GM12891 (cell line): Measurements from ENCODE around the gene ZNF146.

Source experiments
- DNase-seq: peaks from one replicate; pipeline ENCODE4 v3.0.0; 2011; ENCODE audit warnings: low spot score; ENCODE audit not compliant: insufficient read length
- FAIRE-seq: peaks from 2 replicates; lab custom pipeline; 2011; peaks lifted over from hg19 to GRCh38; lab: Jason Lieb, UNC
- PAX5 ChIP-seq: IDR thresholded peaks from 2 replicates; pipeline ENCODE4 v1.6.1; 2011; ENCODE audit warnings: low read length, moderate library complexity, mild to moderate bottlenecking; ENCODE audit not compliant: insufficient read depth, severe bottlenecking
- POLR2A ChIP-seq: IDR thresholded peaks from 2 replicates; pipeline ENCODE4 v1.6.1; 2011; ENCODE audit warnings: low read depth, low read length, control low read depth
- POLR2AphosphoS5 ChIP-seq: IDR thresholded peaks from 2 replicates; pipeline ENCODE4 v1.6.1; 2011; ENCODE audit warnings: low read depth, low read length, control low read depth
- POU2F2 ChIP-seq: IDR thresholded peaks from 2 replicates; pipeline ENCODE4 v1.6.1; 2011; ENCODE audit warnings: low read depth, mild to moderate bottlenecking, control low read depth, low read length, moderate library complexity
- SPI1 ChIP-seq: IDR thresholded peaks from 2 replicates; pipeline ENCODE4 v1.6.1; 2011; ENCODE audit warnings: low read depth, low read length, control low read depth
- TAF1 ChIP-seq: IDR thresholded peaks from 2 replicates; pipeline ENCODE4 v1.6.1; 2011; ENCODE audit warnings: low read depth, low read length, control low read depth

The ZNF146 gene

DNA sequence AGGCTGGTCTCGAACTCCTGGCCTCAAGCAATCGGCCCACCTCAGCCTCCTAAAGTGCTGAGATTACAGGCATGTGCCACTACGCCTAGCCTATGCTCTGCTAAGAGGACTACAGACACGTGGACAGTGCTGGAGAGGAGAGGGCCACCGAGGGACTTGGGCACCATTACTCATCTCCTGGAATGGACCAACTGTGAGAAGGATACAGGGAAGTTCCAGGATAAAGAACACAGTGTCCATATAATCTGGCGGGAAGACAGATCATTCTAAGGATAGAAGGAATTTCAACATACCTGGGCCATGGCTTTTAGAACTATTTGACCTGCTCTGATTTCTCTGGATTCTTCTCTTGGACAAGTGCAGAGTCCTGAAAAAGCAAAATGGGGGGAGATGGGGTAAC lies 13.2 kb upstream of the ZNF146 start:
- TF ChIP-seq TAF1 (no peak), POLR2A (no peak), POLR2AphosphoS5 (no peak), SPI1 (no peak), PAX5 (no peak), POU2F2 (no peak)
- no peak for DNase-seq
- FAIRE-seq, result no peak

DNA sequence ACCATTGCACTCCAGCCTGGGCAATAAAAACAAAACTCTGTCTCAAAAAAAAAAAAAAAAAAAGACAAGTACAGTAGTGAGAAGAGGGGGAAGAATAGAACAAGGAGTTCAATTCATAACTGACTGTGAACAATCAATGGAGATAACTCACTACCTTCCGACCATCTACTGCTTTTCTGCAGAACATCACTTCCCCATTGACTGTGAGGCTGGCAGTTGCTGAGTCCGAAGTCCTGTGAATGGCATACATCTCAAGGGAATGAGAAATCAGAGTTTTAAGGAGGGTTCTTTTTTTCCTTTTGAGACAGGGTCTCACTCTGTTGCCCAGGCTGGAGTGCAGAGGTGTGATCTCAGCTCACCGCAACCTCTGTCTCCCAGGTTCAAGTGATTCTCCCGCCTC lies 11.6 kb upstream of the ZNF146 start:
- DNase-seq, result no peak
- FAIRE-seq, result no peak
- TF ChIP-seq POU2F2, result no peak
- no peak for TF ChIP-seq POLR2A
- no peak for TF ChIP-seq TAF1
- no peak for TF ChIP-seq PAX5
- no peak for TF ChIP-seq SPI1
- TF ChIP-seq POLR2AphosphoS5, result no peak

DNA sequence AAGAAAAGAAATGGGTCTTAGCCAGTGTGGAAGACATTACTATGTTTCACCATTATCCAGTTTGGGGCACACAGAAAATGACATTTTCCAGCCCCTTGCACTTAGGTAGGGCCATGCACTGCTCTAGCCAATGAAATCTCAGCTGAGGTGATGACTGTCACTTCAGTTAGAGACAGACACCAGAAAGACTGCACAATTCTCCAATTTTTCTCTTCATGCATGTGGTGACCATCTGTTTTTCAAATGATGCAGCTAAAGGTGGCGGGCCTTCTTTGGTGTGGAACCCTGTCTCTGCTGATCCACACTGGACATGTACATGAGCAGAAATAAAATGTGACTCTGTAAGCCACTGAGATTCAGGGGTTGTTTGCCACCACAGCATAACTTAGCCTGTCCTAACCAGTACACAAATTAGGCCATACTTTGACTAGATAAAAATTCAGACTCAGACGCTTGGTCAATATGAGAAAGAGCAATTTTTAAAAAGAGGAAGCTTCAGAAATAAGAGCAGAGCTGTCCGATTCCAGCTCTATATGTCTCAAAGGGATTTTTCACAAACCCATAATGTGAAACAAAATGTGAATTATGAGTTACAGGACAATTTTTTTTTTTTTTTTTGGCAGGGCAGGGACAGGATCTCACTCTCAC lies 7.2 kb upstream of the ZNF146 start:
- peak; percentile 77 for FAIRE-seq

GRCh38 chr19:36209372-36209771 lies 5.5 kb upstream of the ZNF146 start:
- TF ChIP-seq TAF1 (no peak), POLR2A (no peak), PAX5 (no peak), SPI1 (no peak), POLR2AphosphoS5 (no peak), POU2F2 (no peak)
- DNase-seq (no peak), FAIRE-seq (no peak)

More for the DNA sequence above, 7.2 kb upstream of the ZNF146 start:
- TF ChIP-seq SPI1, result peak; percentile 56; the same call in 1 of the 2 replicates
- TF ChIP-seq TAF1, result no peak
- TF ChIP-seq PAX5, result no peak
- no peak for TF ChIP-seq POLR2AphosphoS5
- TF ChIP-seq POLR2A, result no peak
- TF ChIP-seq POU2F2, result no peak
- DNase-seq, result peak; percentile 35

- TF ChIP-seq POU2F2 (no peak), POLR2AphosphoS5 (no peak), POLR2A (no peak), PAX5 (no peak), SPI1 (no peak), TAF1 (no peak)
- FAIRE-seq (no peak), DNase-seq (no peak)
Observed at GRCh38 chr19:36210497-36210896, 4.4 kb upstream of the ZNF146 start.

DNA sequence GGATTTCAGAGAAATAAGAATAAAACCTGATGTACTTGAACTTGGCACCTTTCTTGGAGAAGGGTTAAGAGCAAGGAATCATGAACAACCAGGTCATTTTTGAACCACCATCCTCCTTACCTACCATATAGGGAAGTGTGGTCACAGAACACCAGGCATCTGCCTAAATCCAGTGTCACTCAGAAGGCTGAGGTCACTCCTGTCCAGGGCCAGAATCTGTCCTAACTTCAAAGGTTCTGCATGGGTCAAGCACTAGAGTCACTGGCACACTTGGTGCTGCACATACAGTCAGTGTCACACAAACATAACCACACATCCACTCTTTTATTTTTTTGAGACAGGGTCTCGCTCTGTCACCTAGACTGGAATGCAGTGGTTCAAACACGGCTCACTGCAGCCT lies 2.0 kb upstream of the ZNF146 start:
- FAIRE-seq, result no peak
- DNase-seq, result no peak
- TF ChIP-seq POLR2AphosphoS5 (no peak), POLR2A (no peak), SPI1 (no peak), PAX5 (no peak), POU2F2 (no peak), TAF1 (no peak)

- FAIRE-seq (peak; percentile 20), DNase-seq (no peak)
- no peak for TF ChIP-seq POLR2A
- no peak for TF ChIP-seq SPI1
- TF ChIP-seq POLR2AphosphoS5, result peak; percentile 10; the same call in 1 of the 2 replicates
- TF ChIP-seq POU2F2, result no peak
- TF ChIP-seq PAX5, result no peak
- TF ChIP-seq TAF1, result no peak; the same call in 1 of the 2 replicates
Observed at GRCh38 chr19:36215276-36216123, 594 bp downstream of the ZNF146 start.

DNA sequence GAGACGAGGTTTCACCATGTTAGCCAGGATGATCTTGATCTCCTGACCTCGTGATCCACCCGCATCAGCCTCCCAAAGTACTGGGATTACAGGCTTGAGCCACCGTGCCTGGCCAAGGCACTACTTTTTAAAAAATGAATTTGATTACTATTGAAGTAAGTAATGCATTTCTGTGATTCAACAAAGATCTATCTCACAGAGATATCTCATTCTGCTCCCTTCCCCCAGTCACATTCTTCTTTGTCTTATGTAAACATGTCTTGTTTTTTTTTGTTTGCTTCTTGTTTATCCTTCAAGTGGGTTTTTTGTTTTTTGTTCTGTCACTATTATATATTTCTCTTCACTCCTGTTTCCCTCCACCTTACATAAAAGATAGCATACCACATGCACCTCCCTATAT lies 6.6 kb downstream of the ZNF146 start:
- DNase-seq (no peak), FAIRE-seq (no peak)
- TF ChIP-seq POLR2A, result no peak

DNA sequence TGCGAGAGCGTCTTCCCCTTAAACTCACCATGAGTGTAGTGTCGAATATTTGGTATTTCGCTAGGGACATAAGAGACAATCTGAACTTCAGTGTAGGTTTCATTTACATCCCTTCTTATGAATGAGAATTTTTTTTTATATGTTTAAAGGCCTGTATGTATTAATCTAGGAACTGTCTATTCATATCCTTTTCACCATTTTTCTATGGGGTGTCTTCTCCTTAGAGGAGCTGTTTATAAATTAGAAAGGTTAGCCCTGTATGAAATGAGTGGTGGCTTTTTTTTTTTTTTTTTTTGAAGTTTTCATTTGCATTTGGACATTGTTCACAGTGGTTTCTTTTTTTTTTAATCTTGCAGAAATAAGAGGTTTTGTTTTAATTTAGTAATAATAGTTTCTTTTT lies 7.6 kb downstream of the ZNF146 start:
- FAIRE-seq (no peak), DNase-seq (no peak)
- TF ChIP-seq POU2F2 (no peak), SPI1 (no peak), PAX5 (no peak), POLR2AphosphoS5 (no peak), TAF1 (no peak), POLR2A (no peak)
